Keratinocyte (primary cell): ENCODE measurements around the gene SUSD3.

Experiments used
- EZH2 ChIP-seq: IDR thresholded peaks from one replicate; pipeline ENCODE4 v1.6.1; 2012; ENCODE audit warnings: inconsistent platforms, mild to moderate bottlenecking, low read length, moderate library complexity
- TF ChIP-seq, protein P1 (sequence below), 3 experiments: IDR thresholded peaks in 1 of 3; conservative IDR thresholded peaks in 1 of 3; optimal IDR thresholded peaks in 1 of 3; 2 replicates in 2 of 3; 3 replicates in 1 of 3; pipeline versions ENCODE3 to v1.5.1; 2011; ENCODE audit warnings: low read length in 3 of 3, mild to moderate bottlenecking in 3 of 3, moderate library complexity in 2 of 3, control low read depth in 1 of 3, inconsistent platforms in 1 of 3; ENCODE audit not compliant: insufficient read depth in 2 of 3; ENCODE audit errors: extremely low read depth in 1 of 3

DNA sequence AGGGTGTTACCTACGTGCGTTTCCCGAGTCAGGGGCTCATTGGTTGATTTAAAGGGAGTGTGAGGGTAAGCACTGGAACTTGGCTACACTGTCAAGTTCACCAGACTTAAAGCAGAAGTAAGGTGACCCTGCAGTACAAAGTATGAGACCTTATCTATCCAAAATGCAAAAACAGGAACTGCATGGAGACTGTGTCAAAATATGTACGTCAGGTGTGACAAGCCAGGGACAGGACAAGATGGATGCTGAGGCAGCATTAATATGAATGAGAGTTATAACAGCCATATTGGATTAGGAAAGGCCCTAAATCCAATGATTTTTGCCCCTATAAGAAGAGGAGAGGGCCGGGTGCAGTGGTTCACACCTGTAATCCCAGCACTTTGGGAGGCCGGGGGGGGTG, 15.4 kb upstream of the SUSD3 start:
- TF ChIP-seq, protein P1, sequence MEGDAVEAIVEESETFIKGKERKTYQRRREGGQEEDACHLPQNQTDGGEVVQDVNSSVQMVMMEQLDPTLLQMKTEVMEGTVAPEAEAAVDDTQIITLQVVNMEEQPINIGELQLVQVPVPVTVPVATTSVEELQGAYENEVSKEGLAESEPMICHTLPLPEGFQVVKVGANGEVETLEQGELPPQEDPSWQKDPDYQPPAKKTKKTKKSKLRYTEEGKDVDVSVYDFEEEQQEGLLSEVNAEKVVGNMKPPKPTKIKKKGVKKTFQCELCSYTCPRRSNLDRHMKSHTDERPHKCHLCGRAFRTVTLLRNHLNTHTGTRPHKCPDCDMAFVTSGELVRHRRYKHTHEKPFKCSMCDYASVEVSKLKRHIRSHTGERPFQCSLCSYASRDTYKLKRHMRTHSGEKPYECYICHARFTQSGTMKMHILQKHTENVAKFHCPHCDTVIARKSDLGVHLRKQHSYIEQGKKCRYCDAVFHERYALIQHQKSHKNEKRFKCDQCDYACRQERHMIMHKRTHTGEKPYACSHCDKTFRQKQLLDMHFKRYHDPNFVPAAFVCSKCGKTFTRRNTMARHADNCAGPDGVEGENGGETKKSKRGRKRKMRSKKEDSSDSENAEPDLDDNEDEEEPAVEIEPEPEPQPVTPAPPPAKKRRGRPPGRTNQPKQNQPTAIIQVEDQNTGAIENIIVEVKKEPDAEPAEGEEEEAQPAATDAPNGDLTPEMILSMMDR (optimal IDR thresholded peaks at IDR 0.05 in 1 of 3, IDR thresholded peaks at IDR 0.05 in 1 of 3, conservative IDR thresholded peaks at IDR 0.05 in 1 of 3; ENCODE audit: extremely low read depth in 1 of 3, insufficient read depth in 2 of 3, low read length in 3 of 3): no peak
- no peak for TF ChIP-seq EZH2
